H1 (cell line): ENCODE data around the gene CAPZB. TPM values are rescaled to one million over a fixed set of nuclear protein-coding genes. Genes with fewer than 3 reads are reported as not detected.

Experiments
- BACH1 ChIP-seq: IDR thresholded peaks from 2 replicates; pipeline ENCODE4 v1.6.1; 2012; ENCODE audit warnings: low read length, improper control_type of control experiment
- BRCA1 ChIP-seq: IDR thresholded peaks from 2 replicates; pipeline ENCODE4 v1.6.1; 2012; ENCODE audit warnings: low read depth, low read length, improper control_type of control experiment
- CHD2 ChIP-seq: IDR thresholded peaks from 2 replicates; pipeline ENCODE4 v1.6.1; 2012; ENCODE audit warnings: low read length, improper control_type of control experiment
- KDM4A ChIP-seq: IDR thresholded peaks from one replicate; pipeline ENCODE4 v1.7.1; 2012; ENCODE audit warnings: low read depth, mild to moderate bottlenecking, moderate library complexity, low read length, inconsistent platforms; ENCODE audit not compliant: severe bottlenecking
- SP4 ChIP-seq: IDR thresholded peaks from 2 replicates; pipeline ENCODE4 v1.6.1; 2012; ENCODE audit warnings: low read length, inconsistent platforms
- SRF ChIP-seq: IDR thresholded peaks from 2 replicates; pipeline ENCODE4 v1.6.1; 2011; ENCODE audit warnings: mild to moderate bottlenecking, low read depth, low read length, moderate library complexity
- polyA plus RNA-seq, 7 experiments: library from polyadenylated mRNA; depleted of rRNA in 3 of 7; stranded (reverse) in 5 of 7; unstranded in 2 of 7; fragments of >200 nt in 5 of 7; fragments of 200-250 nt in 2 of 7; gene quantifications; 1 replicate in 5 of 7; 2 replicates in 1 of 7; 4 replicates in 1 of 7; pipeline versions ENCODE4 v1.2.1 to v1.2.3, GENCODE V29; 2011 to 2013; ENCODE audit warnings: missing spikeins in 2 of 7, mixed read lengths in 2 of 7
- total RNA-seq: library from RNA; stranded (reverse); fragmentation: NEBNext Ultra II Directional; extraction: Animal tissue kit (Norgen Biotek cat#: 25700); gene quantifications from 2 replicates; pipeline ENCODE4 v1.2.1, GENCODE V29; 2021
- TF ChIP-seq, protein P1 (sequence below): fragments of 300-600 bp; sonication (generic); IDR thresholded peaks from 2 replicates; pipeline ENCODE4 v1.7.1; 2012; ENCODE audit warnings: low read length, moderate library complexity, mild to moderate bottlenecking, inconsistent platforms; ENCODE audit not compliant: insufficient replicate concordance

The CAPZB gene
- total and polyA plus RNA-seq, 2 of the 8 experiments (the other 6 are each of a cell fraction or from before 2014, with no cell fraction given), result 162 to 371 TPM

DNA sequence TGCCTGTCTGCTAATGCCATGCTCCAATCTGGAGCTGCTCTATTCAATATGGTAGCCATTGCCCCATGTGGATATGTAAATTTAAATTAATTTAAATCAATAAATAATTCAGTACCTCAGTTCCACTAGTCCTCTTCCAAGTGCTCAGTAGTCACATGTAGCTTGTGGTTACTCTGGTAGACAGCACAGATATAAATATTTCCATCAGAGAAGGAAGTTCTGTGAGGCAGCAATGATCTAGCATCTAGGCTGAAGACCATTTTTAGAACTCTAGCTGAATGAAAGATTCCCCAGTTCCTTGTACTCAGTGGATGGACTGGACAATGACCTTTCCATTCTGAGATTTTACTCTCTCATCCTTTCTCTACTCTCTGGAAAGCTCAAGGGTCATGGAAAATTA, 25.8 kb upstream of the CAPZB start (continued):
- TF ChIP-seq, protein P1, sequence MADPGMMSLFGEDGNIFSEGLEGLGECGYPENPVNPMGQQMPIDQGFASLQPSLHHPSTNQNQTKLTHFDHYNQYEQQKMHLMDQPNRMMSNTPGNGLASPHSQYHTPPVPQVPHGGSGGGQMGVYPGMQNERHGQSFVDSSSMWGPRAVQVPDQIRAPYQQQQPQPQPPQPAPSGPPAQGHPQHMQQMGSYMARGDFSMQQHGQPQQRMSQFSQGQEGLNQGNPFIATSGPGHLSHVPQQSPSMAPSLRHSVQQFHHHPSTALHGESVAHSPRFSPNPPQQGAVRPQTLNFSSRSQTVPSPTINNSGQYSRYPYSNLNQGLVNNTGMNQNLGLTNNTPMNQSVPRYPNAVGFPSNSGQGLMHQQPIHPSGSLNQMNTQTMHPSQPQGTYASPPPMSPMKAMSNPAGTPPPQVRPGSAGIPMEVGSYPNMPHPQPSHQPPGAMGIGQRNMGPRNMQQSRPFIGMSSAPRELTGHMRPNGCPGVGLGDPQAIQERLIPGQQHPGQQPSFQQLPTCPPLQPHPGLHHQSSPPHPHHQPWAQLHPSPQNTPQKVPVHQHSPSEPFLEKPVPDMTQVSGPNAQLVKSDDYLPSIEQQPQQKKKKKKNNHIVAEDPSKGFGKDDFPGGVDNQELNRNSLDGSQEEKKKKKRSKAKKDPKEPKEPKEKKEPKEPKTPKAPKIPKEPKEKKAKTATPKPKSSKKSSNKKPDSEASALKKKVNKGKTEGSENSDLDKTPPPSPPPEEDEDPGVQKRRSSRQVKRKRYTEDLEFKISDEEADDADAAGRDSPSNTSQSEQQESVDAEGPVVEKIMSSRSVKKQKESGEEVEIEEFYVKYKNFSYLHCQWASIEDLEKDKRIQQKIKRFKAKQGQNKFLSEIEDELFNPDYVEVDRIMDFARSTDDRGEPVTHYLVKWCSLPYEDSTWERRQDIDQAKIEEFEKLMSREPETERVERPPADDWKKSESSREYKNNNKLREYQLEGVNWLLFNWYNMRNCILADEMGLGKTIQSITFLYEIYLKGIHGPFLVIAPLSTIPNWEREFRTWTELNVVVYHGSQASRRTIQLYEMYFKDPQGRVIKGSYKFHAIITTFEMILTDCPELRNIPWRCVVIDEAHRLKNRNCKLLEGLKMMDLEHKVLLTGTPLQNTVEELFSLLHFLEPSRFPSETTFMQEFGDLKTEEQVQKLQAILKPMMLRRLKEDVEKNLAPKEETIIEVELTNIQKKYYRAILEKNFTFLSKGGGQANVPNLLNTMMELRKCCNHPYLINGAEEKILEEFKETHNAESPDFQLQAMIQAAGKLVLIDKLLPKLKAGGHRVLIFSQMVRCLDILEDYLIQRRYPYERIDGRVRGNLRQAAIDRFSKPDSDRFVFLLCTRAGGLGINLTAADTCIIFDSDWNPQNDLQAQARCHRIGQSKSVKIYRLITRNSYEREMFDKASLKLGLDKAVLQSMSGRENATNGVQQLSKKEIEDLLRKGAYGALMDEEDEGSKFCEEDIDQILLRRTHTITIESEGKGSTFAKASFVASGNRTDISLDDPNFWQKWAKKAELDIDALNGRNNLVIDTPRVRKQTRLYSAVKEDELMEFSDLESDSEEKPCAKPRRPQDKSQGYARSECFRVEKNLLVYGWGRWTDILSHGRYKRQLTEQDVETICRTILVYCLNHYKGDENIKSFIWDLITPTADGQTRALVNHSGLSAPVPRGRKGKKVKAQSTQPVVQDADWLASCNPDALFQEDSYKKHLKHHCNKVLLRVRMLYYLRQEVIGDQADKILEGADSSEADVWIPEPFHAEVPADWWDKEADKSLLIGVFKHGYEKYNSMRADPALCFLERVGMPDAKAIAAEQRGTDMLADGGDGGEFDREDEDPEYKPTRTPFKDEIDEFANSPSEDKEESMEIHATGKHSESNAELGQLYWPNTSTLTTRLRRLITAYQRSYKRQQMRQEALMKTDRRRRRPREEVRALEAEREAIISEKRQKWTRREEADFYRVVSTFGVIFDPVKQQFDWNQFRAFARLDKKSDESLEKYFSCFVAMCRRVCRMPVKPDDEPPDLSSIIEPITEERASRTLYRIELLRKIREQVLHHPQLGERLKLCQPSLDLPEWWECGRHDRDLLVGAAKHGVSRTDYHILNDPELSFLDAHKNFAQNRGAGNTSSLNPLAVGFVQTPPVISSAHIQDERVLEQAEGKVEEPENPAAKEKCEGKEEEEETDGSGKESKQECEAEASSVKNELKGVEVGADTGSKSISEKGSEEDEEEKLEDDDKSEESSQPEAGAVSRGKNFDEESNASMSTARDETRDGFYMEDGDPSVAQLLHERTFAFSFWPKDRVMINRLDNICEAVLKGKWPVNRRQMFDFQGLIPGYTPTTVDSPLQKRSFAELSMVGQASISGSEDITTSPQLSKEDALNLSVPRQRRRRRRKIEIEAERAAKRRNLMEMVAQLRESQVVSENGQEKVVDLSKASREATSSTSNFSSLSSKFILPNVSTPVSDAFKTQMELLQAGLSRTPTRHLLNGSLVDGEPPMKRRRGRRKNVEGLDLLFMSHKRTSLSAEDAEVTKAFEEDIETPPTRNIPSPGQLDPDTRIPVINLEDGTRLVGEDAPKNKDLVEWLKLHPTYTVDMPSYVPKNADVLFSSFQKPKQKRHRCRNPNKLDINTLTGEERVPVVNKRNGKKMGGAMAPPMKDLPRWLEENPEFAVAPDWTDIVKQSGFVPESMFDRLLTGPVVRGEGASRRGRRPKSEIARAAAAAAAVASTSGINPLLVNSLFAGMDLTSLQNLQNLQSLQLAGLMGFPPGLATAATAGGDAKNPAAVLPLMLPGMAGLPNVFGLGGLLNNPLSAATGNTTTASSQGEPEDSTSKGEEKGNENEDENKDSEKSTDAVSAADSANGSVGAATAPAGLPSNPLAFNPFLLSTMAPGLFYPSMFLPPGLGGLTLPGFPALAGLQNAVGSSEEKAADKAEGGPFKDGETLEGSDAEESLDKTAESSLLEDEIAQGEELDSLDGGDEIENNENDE, result no peak
- TF ChIP-seq KDM4A (no peak), SRF (no peak), CHD2 (no peak), BACH1 (no peak), BRCA1 (no peak), SP4 (no peak)
